Parathyroid adenoma (tissue), 2 donors: ENCODE results near the gene CDK18.

ENCODE experiments used
- H2AFZ ChIP-seq: fragments of 300-600 bp; sonication (generic); one replicate; pipeline ENCODE4 v1.7.0; 2017; ENCODE audit warnings: antibody characterized with exemption, mild to moderate bottlenecking
- H3K27ac ChIP-seq: fragments of 300-600 bp; sonication (generic); one replicate; pipeline ENCODE4 v1.7.0; 2017
- H3K27me3 ChIP-seq: fragments of 300-600 bp; sonication (generic); one replicate; pipeline ENCODE4 v1.7.0; 2017; ENCODE audit warnings: low read length; ENCODE audit not compliant: control insufficient read depth, insufficient read depth
- H3K36me3 ChIP-seq: fragments of 300-600 bp; sonication (generic); one replicate; pipeline ENCODE4 v1.7.0; 2017; ENCODE audit warnings: low read length; ENCODE audit not compliant: control insufficient read depth, insufficient read depth
- H3K4me1 ChIP-seq: fragments of 300-600 bp; sonication (generic); one replicate; pipeline ENCODE4 v1.7.0; 2017; ENCODE audit warnings: control low read depth
- H3K4me2 ChIP-seq: fragments of 300-600 bp; sonication (generic); one replicate; pipeline ENCODE4 v1.7.0; 2017; ENCODE audit warnings: low read length
- H3K4me3 ChIP-seq: fragments of 300-600 bp; sonication (generic); one replicate; pipeline ENCODE4 v1.7.0; 2017; ENCODE audit warnings: low read depth, low read length
- H3K79me2 ChIP-seq: fragments of 300-600 bp; sonication (generic); one replicate; pipeline ENCODE4 v1.7.0; 2017; ENCODE audit warnings: control low read depth
- H3K9ac ChIP-seq: fragments of 300-600 bp; sonication (generic); one replicate; pipeline ENCODE4 v1.7.0; 2017; ENCODE audit warnings: mild to moderate bottlenecking
- H3K9me3 ChIP-seq: fragments of 300-600 bp; sonication (generic); one replicate; pipeline ENCODE4 v1.7.0; 2017; ENCODE audit warnings: low read length; ENCODE audit not compliant: control insufficient read depth
- CTCF ChIP-seq: fragments of 300-600 bp; sonication (generic); IDR thresholded peaks from one replicate; pipeline ENCODE4 v1.7.0; 2017; ENCODE audit warnings: antibody characterized with exemption, mild to moderate bottlenecking
- donor health status: primary hyperparathyroidism.

The CDK18 gene

GRCh38 chr1:205571747-205572146, 67.3 kb downstream of the CDK18 start:
- Histone ChIP-seq H3K9me3 (no peaks in the 10 kb centered on the region), H3K9ac (no peak overlapping the region), H3K4me2 (no peak overlapping the region), H3K4me3 (no peak overlapping the region), H3K4me1 (no peaks in the 10 kb centered on the region), H3K27ac (no peak overlapping the region), H3K79me2 (no peaks in the 10 kb centered on the region), H3K27me3 (no peaks in the 10 kb centered on the region), H3K36me3 (no peaks in the 10 kb centered on the region), H2AFZ (no peak overlapping the region)
- TF ChIP-seq CTCF = no peak

- H3K27me3 ChIP-seq = no peaks in the 10 kb centered on the region
- no peaks in the 10 kb centered on the region for H3K4me1 ChIP-seq
- no peak for TF ChIP-seq CTCF
Measured at GRCh38 chr1:205572421-205572820, 68.0 kb downstream of the CDK18 start.

GRCh38 chr1:205575294-205575885, 70.9 kb downstream of the CDK18 start:
- Histone ChIP-seq H3K9ac (no peak overlapping the region), H3K4me3 (no peak overlapping the region), H3K36me3 (no peaks in the 10 kb centered on the region), H3K27ac (no peak overlapping the region), H3K4me2 (no peak overlapping the region), H2AFZ (no peak overlapping the region), H3K9me3 (no peaks in the 10 kb centered on the region), H3K27me3 (no peaks in the 10 kb centered on the region), H3K4me1 (peaks cover 5% of the 10 kb centered on the region), H3K79me2 (no peaks in the 10 kb centered on the region)
- no peak for TF ChIP-seq CTCF

More at GRCh38 chr1:205572421-205572820, 68.0 kb downstream of the CDK18 start:
- no peak overlapping the region for H2AFZ ChIP-seq
- H3K9me3 ChIP-seq = no peaks in the 10 kb centered on the region
- no peaks in the 10 kb centered on the region for H3K36me3 ChIP-seq
- H3K27ac ChIP-seq = no peak overlapping the region
- no peak overlapping the region for H3K4me3 ChIP-seq
- H3K9ac ChIP-seq = no peak overlapping the region
- H3K79me2 ChIP-seq = no peaks in the 10 kb centered on the region
- H3K4me2 ChIP-seq = no peak overlapping the region

- no peaks in the 10 kb centered on the region for H3K79me2 ChIP-seq
- no peaks in the 10 kb centered on the region for H3K27me3 ChIP-seq
- no peaks in the 10 kb centered on the region for H3K9me3 ChIP-seq
- no peak for TF ChIP-seq CTCF
- no peak overlapping the region for H2AFZ ChIP-seq
- H3K4me2 ChIP-seq = no peak overlapping the region
- H3K4me3 ChIP-seq = no peak overlapping the region
- no peak overlapping the region for H3K27ac ChIP-seq
- no peaks in the 10 kb centered on the region for H3K36me3 ChIP-seq
- no peak overlapping the region for H3K9ac ChIP-seq
- H3K4me1 ChIP-seq = peaks cover 5% of the 10 kb centered on the region
Measured at GRCh38 chr1:205576011-205576410, 71.5 kb downstream of the CDK18 start.
